ENCODE data around the gene PPA1. TPM values are rescaled to one million over a fixed set of nuclear protein-coding genes. Genes with fewer than 3 reads are reported as not detected.

PPA1 gene
- total RNA-seq, 4 donors from 2014 or later, result 111 to 437 (median 133) TPM

DNA sequence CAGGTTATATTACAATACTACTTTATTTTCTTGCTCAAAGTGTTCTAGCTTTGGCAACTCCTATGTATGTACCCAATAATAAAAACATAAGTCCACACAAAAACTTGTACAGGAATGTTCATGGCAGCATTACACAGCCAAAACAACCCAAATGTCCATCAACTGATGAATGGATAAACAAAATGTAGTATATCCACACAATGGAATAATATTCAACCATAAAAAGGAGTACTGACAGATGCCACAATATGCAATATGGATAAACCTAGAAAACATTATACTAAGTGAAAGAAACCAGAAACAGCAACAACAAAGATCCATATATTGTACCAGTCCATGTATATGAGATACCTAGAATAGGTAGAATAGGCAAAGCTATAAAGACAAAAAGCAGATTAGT lies 21.0 kb downstream of the PPA1 start:
- no peak for TF ChIP-seq CTCF (IDR thresholded peaks at IDR 0.05; ENCODE audit: low read depth)

- TF ChIP-seq CTCF (IDR thresholded peaks at IDR 0.05; ENCODE audit: low read depth), result no peak
Measured at GRCh38 chr10:70206762-70207161, 26.5 kb downstream of the PPA1 start.

GRCh38 chr10:70201105-70201504 lies 32.1 kb downstream of the PPA1 start:
- no peak for TF ChIP-seq CTCF (IDR thresholded peaks at IDR 0.05; ENCODE audit: low read depth)

DNA sequence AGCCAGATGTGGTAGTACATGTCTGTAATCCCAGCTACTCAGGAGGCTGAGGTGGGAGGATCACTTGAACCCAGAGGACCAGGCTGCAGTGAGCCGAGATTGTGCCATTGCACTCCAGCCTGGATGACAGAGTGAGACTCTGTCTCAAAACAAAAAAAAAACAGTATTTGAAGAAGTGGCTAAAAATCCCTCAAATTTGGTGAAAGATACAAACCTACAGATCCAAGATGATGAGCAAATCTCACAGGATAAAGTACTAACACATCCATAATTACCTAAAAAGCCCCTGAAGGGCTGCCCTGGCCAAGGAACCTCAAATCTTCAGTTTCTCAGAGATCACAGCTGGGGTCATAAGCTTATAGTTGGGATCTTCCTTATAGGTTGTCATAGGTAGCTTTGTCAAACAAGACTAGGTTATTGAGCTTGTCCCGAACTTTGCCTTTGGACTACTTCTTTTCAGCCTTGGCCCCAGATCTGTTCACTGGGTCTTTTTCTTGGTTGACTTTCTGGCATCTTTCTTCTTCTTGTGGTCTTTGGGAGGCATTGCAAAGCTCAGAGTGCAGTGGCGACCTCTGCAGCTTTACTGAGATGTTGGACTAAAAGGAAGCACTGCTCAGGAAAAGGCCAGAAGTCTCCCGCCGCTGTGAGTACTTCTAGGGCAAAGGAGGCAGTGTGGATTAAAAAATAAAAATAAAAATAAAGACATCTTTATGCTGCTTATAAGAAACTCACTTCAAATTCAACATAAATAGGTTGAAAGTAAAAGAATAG lies 34.3 kb downstream of the PPA1 start:
- no peak for TF ChIP-seq CTCF (IDR thresholded peaks at IDR 0.05; ENCODE audit: low read depth)

DNA sequence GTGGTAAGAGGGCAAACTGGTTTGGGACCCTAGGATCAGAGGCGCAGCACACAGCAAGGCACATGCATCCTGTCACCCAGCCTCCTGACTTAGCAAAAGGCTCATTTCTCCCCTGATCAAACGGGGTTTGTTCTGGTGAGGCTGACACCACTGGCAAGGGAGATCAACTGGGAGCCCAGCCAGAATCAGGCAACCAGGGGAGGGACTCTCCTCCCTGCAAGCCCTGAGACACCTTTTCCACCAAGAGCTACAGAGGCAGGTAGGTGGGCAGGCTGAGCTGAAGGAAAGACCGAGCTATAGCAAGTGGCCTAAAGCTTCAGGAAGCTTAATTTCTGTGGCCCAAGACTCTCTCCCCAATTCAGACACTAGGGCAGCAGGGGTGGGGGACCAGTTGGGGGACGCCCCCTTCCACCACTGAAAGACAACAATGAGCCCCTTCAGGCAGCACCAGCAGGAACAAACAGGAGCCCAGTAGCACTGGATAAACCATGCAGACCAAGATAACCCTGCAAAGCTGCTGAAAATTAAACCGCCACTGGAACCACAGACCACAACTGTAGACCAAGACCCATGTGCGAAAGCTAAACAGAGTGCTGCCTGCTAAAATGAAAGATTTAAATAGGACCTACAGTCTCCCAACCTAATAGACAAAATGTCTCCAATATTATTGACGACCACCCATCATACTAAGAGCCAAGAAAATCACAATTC lies 35.8 kb downstream of the PPA1 start:
- TF ChIP-seq CTCF (IDR thresholded peaks at IDR 0.05; ENCODE audit: low read depth), result no peak

DNA sequence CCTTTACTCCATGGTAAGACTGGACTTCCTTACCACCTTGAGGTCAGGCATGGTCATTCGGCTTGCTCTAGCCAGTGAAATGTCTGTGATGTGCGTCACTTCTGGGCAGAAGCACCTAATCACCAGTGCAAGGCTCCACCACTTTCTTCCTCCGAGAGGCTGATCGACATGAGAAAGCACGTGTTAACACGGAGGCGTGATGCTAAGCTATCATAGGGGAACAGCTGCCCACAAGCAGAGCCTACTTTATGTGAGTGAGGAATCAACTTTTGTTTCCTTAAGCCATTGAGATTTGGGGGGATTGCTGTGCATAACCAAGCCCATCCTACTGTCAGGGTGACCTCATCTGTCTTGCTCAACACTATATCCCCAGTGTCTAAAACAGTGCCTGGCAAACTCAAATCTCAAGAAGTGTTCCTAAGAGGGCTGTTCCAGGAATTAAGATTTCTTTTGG lies 39.8 kb downstream of the PPA1 start:
- no peak for TF ChIP-seq CTCF (IDR thresholded peaks at IDR 0.05; ENCODE audit: low read depth)

- TF ChIP-seq CTCF (IDR thresholded peaks at IDR 0.05; ENCODE audit: low read depth), result no peak
Measured at GRCh38 chr10:70192326-70192968, 40.8 kb downstream of the PPA1 start.
